ENCODE results near the gene DPP3. TPM values are rescaled to one million over a fixed set of nuclear protein-coding genes. Genes with fewer than 3 reads are reported as not detected.
"Not testable (repeated sequence)": the region's sequence is repeated elsewhere in the genome, so short reads cannot be mapped to it uniquely, and the experiment has no call there.

The DPP3 gene
- total RNA-seq, 4 donors from 2014 or later = 2.1 to 14.1 (median 8.7) TPM

DNA sequence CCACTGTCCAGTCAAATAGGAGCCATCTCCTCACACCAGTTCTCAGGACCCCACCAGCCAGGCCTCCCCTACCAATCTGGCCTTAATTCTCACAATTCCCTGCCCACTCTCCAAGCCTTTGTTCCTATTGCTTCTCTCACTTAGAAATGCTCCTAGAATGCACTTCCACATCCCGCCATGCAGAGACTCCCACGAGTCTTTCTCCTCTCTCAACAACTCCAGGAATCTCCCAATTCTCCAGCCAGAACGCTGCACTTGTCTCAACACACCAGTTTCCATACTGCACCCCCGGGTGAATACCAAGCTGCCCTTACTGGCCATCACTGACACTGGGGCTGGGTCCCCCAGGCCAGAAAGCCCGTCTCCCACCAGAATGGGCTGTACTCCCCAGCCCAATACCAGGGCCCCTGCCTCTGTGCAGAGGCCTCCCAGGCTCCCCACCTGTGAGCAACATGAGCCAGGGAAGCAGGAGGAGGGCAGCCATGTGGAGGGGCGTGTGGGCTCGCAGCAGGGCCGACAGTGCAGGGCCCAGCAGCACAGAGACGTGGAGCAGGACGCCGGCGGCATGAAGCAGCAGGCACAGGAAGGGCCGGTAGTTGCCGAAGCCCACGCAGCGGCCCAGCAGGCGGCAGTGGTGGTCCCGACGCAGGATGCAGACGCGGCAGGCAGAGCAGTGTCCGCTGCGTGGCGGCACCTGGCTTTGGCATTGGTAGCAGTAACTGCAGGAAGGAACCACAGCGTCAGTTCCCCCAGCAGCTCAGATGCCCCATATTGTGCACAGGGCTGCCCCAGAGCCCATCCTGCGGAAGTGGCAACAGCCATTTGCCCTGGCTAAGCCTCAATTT lies 63.3 kb downstream of the DPP3 start:
- DNase-seq = peak; percentile 48 to 61
- H3K27ac ChIP-seq = peak overlapping the region in 1 of 2 donors; percentile 37

DNA sequence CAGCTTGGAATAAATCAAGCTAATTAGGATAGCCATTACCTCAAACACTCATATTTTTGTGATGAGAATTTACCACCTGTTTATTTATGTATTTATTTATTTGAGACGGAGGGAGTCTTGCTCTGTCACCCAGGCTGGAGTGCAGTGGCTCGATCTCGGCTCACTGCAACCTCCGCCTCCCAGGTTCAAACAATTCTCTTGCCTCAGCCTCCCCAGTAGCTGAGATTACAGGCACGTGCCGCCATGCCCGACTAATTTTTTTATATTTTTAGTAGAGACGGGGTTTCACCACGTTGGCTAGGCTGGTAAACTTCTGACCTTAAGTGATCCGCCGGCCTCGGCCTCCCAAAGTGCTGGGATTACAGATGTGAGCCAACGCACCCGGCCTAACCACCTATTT lies 64.7 kb downstream of the DPP3 start:
- peak overlapping the region in 1 of 2 donors; percentile 56 for H3K4me3 ChIP-seq
- DNase-seq; H3K9me3 ChIP-seq; H3K36me3 ChIP-seq; H3K27me3 ChIP-seq; H3K4me1 ChIP-seq; intact Hi-C loops (cut with DNase I; ENCODE audit: low total_unique reads); H3K27ac ChIP-seq: not testable (repeated sequence)

More for the DNA sequence above, 63.3 kb downstream of the DPP3 start:
- no peaks in the 10 kb centered on the region for H3K27me3 ChIP-seq
- intact Hi-C loops (cut with DNase I; ENCODE audit: low total_unique reads) = no loop called here
- H3K4me3 ChIP-seq = no peak overlapping the region
- peaks cover 0 to 6% of the 10 kb centered on the region in 2 donors for H3K4me1 ChIP-seq
- H3K36me3 ChIP-seq = no peaks in the 10 kb centered on the region
- no peak for TF ChIP-seq POLR2A (IDR thresholded peaks at IDR 0.05)
- TF ChIP-seq, protein P1, sequence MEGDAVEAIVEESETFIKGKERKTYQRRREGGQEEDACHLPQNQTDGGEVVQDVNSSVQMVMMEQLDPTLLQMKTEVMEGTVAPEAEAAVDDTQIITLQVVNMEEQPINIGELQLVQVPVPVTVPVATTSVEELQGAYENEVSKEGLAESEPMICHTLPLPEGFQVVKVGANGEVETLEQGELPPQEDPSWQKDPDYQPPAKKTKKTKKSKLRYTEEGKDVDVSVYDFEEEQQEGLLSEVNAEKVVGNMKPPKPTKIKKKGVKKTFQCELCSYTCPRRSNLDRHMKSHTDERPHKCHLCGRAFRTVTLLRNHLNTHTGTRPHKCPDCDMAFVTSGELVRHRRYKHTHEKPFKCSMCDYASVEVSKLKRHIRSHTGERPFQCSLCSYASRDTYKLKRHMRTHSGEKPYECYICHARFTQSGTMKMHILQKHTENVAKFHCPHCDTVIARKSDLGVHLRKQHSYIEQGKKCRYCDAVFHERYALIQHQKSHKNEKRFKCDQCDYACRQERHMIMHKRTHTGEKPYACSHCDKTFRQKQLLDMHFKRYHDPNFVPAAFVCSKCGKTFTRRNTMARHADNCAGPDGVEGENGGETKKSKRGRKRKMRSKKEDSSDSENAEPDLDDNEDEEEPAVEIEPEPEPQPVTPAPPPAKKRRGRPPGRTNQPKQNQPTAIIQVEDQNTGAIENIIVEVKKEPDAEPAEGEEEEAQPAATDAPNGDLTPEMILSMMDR (IDR thresholded peaks at IDR 0.05) = peak; percentile 34 to 63 (median 55)
- no peaks in the 10 kb centered on the region for H3K9me3 ChIP-seq

DNA sequence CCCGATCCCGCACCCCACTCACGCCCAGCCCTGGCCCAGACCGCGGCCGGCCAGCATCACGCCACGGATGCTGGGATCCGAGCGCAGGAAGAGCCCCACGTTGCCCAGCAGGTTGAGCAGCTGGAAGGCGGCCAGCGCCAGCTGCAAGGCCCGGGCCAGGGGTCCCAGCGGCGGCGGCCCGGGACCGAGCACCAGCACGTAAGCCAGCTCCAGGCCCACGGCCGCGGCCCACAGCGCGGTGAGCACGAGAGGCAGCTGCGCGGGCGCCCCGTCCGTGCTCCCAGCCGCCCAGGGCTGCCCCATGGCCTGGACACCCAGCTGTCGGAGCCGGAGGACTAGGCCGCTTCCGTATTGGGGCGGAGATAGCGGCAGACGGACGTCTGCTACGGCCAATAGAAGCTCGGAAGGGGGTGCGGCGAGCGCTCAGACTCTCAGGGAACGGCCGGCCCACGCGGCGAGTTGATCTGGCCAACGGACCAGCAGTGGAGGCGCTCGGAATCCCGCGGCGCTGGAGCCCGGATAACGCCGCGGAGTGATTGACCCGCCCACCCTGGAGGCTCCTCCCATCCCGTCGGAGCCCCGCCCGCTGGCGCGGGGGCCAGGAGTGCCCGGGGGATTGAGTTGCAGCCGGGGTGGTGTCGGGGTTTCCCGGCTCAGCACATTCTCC lies 65.6 kb downstream of the DPP3 start, which contains the start of gene ZDHHC24:
TSS of gene ZDHHC24 (minus strand) at position 348 of the 667 bp plus-strand sequence. CDS start at position 303, 45 bp downstream.
- Histone ChIP-seq H3K9me3 (no peaks in the 10 kb centered on the region), H3K27ac (peak within 1 kb of the TSS; percentile 67 to 72), H3K27me3 (no peaks in the 10 kb centered on the region), H3K4me1 (peaks cover 0 to 6% of the 10 kb centered on the region in 2 donors), H3K36me3 (no peaks in the 10 kb centered on the region), H3K4me3 (peak within 1 kb of the TSS; percentile 56 to 74)
- intact Hi-C loops (cut with DNase I; ENCODE audit: low total_unique reads) = no loop called here
- TF ChIP-seq, protein P1 (IDR thresholded peaks at IDR 0.05) = peak in 2 of 4 experiments; percentile 12 to 15
- TF ChIP-seq POLR2A (IDR thresholded peaks at IDR 0.05) = peak; percentile 36 to 53
- DNase-seq = peak; percentile 97 to 98

DNA sequence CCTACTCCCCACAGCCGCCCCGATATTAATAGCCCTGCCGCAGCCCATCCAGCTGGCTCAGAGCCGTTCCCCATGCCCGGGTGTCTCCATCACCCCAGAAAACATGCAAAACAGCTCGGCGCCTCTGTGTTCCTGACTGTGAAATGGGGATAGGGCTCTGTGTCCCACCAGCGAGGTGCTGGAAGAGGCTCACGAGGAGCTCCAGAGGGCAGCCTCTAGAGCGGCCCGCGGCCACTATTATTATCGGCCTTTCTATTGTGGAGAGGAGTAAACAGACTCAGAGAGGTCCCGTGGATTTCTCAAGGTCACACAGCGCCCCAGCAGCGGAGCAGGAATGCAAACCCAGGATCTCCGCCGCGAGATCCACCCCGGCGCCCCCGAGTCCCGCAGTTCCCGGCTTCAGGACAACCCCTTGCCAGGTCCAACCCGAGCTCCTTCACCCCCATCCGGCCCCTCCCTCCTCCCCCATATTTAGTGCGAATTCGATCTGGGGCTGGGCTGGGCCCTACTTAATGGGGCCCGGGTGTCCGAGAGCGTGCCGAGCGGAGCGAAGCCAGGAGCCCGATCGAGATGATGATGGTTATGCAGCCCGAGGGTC lies 66.2 kb downstream of the DPP3 start, which contains the start of gene ACTN3:
TSS of gene ACTN3 (plus strand) at position 536 of the 598 bp plus-strand sequence. CDS start at position 571, 35 bp downstream.
- intact Hi-C loops (cut with DNase I; ENCODE audit: low total_unique reads) = no loop called here
- H3K9me3 ChIP-seq = no peaks in the 10 kb centered on the region

More for the DNA sequence above, 66.2 kb downstream of the DPP3 start, which contains the start of gene ACTN3:
- Histone ChIP-seq H3K4me3 (peak within 1 kb of the TSS; percentile 56 to 74), H3K27ac (peak within 1 kb of the TSS; percentile 67 to 72), H3K27me3 (no peaks in the 10 kb centered on the region), H3K4me1 (peaks cover 0 to 6% of the 10 kb centered on the region in 2 donors), H3K36me3 (no peaks in the 10 kb centered on the region)
- DNase-seq = peak; percentile 60 to 64
- TF ChIP-seq, protein P1 (IDR thresholded peaks at IDR 0.05) = no peak
- no peak for TF ChIP-seq POLR2A (IDR thresholded peaks at IDR 0.05)
